Astrocyte of the cerebellum (primary cell): ENCODE measurements around the gene PROX2.
A peak's percentile ranks its signal among the peaks of the same experiment; 100 is the strongest.

Experiments used
- DNase-seq: peaks from one replicate; pipeline ENCODE4 v3.0.0-alpha.2; 2011; ENCODE audit warnings: low read depth
- H3K4me3 ChIP-seq: 2 replicates; pipeline ENCODE4 v1.5.1; 2011; ENCODE audit warnings: mild to moderate bottlenecking, low read depth, low read length, moderate library complexity
- in situ Hi-C: cut with HindIII; loops from 2 replicates; pipeline ENCODE4 v1.10.0; 2017; ENCODE audit warnings: low sequenced_read_pairs
- TF ChIP-seq, protein P1 (sequence below): IDR thresholded peaks from 2 replicates; pipeline ENCODE4 v1.5.1; 2012; ENCODE audit warnings: low read length, low read depth, moderate library complexity, mild to moderate bottlenecking; ENCODE audit errors: missing control alignments

PROX2 gene

DNA sequence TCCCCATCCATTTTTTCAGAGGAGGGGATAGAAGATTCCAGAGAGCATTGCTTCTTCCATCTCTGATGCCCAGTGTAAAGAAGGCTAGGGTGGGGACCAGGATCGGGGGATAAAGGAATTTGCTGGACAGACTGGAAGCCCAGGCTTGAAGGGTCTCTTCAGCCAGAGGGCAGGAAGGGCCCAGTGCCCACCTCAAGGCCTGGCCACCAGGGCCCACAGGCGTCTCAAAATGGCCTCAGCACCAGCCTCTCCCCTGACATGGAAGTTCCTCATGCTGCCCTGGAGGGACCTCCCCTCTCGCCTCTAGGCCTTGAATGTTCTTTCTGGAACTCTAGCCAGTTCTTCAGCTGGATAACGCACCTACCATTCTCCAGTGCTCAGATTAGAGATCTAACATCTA is 44.3 kb upstream of the PROX2 start:
- TF ChIP-seq, protein P1, sequence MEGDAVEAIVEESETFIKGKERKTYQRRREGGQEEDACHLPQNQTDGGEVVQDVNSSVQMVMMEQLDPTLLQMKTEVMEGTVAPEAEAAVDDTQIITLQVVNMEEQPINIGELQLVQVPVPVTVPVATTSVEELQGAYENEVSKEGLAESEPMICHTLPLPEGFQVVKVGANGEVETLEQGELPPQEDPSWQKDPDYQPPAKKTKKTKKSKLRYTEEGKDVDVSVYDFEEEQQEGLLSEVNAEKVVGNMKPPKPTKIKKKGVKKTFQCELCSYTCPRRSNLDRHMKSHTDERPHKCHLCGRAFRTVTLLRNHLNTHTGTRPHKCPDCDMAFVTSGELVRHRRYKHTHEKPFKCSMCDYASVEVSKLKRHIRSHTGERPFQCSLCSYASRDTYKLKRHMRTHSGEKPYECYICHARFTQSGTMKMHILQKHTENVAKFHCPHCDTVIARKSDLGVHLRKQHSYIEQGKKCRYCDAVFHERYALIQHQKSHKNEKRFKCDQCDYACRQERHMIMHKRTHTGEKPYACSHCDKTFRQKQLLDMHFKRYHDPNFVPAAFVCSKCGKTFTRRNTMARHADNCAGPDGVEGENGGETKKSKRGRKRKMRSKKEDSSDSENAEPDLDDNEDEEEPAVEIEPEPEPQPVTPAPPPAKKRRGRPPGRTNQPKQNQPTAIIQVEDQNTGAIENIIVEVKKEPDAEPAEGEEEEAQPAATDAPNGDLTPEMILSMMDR = no peak
- DNase-seq = no peak
- no peak overlapping the region for H3K4me3 ChIP-seq
- in situ Hi-C loops = loop anchor here (25.0 kb wide), 1 partner anchor 167 kb away; no protein-coding TSS in a partner anchor

DNA sequence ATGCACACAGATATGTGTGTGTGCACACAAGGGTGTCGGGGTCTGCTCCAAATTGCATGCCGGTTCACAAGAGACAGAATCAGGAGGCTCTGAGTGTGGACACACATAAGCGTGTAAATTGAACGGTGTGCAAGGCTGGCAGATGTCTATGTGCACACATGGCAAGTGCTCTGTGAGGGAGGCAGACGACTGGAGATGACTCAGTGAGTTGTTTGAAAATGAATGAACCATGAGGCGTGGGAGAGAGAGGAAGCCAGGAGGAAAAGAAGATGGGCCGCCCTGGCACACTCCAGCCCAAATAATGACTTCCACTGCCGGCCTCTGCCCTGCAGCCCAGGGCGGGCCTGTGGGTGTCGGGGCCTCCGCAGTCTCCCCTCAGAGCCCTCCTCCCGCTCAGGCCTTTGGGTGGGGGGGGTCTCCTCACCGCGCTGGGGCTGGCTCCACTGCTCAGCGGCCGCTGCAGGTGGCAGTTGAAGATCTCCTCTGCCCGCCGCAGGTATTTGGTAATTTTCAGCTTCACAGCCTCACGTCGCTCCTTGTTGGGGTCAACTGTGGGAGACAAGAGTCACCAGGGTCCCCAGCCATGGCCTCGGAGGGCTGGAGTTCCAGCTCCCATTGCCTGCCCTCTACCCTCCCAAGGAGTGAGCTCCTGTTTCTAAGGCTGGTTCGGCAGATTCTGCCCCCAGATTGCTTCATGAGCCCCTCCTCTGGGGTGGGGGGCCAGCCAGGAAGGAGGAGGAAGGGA is 43.6 kb upstream of the PROX2 start:
- TF ChIP-seq, protein P1 = no peak
- DNase-seq = no peak
- no peak overlapping the region for H3K4me3 ChIP-seq
- in situ Hi-C loops = loop anchor here (25.0 kb wide), 1 partner anchor 168 kb away; no protein-coding TSS in a partner anchor

DNA sequence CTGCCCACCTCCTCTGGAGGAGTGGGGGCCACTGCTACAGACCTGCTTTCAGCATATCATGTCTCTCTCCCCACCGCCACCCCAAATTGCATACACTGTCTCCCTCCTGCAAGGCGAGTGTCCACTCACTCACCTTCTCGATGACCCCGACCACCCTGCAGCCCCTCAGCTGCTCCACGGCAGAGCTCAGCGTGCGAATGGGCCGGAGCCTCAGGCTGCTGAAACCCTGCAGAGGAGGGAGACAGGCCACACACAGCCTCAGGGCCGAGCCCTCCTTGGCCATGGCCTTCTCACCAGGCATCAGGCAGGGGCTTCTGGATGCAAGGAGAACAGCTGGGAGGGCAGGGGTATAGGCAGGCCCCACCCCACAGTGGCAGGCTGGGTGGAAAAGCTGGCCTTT is 42.4 kb upstream of the PROX2 start:
- in situ Hi-C loops = loop anchor here (25.0 kb wide), 1 partner anchor 169 kb away; no protein-coding TSS in a partner anchor
- no peak for DNase-seq
- H3K4me3 ChIP-seq = no peak overlapping the region
- TF ChIP-seq, protein P1 = no peak

DNA sequence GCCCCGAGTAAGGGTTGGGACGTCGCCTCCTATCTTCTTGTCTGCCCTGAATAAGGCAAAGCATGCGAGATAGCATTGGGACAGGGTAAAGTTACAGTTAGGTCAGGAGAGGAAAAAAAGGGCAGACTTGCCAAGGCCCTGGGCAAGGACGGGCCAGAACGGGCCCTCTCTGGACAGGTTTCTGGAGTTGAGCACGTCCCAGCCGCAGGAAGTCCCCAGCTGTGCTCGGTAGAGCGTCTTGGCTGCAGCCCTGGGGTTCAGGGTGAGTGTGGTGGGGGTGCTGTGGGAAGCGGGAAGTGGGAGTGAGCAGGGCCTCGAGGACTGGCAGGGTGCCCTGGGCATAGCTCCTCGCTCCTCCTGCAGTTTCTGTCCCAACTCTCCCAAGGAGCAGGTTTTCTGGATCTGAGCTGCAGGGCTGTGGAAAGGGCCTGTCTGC is 41.7 kb upstream of the PROX2 start:
- DNase-seq = peak; percentile 26
- in situ Hi-C loops = loop anchor here (25.0 kb wide), 1 partner anchor 170 kb away; no protein-coding TSS in a partner anchor
- no peak overlapping the region for H3K4me3 ChIP-seq
- TF ChIP-seq, protein P1 = no peak

DNA sequence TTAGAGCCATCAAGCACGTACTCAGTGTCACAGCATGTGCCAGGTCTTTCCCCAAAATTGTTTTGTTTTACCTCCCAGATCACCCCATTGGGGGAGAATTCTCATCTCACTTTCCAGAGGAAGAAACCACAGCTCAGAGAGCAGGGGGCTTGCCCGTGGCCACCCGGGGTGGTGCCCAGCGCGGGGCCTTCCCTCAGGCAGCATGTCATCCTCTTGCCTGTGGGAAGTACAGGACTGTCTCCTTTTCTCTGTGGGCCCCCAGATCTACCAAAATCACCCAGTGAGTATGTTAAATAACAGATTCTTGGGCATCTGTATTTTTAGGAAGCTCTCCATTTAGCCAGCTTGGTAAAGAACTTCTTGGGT is 41.2 kb upstream of the PROX2 start:
- in situ Hi-C loops = loop anchor here (25.0 kb wide), 1 partner anchor 170 kb away; no protein-coding TSS in a partner anchor
- TF ChIP-seq, protein P1 = no peak
- H3K4me3 ChIP-seq = no peak overlapping the region
- DNase-seq = no peak

DNA sequence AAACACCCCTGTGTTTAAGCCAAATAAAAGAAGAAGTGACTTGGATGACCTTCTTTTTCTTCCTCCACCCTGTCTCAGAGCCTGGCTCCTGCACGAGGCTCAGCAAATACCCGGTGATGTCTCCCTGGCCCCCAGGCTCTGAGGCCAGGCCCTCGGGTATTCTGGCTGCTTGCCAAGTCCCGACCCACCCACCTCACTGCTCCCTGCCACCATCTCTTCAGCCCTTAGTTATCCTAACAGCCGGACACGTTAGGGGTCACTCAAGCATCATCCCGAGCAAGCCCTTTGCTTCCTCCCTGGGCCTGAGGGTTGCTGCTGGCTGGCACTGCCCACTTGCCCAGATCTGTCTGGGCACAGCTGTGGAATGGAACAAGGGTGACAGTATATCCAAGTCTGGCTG is 39.9 kb upstream of the PROX2 start:
- in situ Hi-C loops = loop anchor here (25.0 kb wide), 1 partner anchor 171 kb away; no protein-coding TSS in a partner anchor
- no peak for DNase-seq
- H3K4me3 ChIP-seq = no peak overlapping the region
- TF ChIP-seq, protein P1 = no peak
